ENCODE measurements around the gene SCIN. TPM values are rescaled to one million over a fixed set of nuclear protein-coding genes. Genes with fewer than 3 reads are reported as not detected.

The SCIN gene
- total RNA-seq, 2 experiments from 2014 or later, result not detected

- Mint-ChIP-seq H3K9me3 (no peaks in the 10 kb centered on the region), H3K4me3 (no peak overlapping the region), H3K36me3 (ENCODE audit: low read depth) (no peaks in the 10 kb centered on the region), H3K27me3 (peaks cover 8% of the 10 kb centered on the region), H3K27ac (no peak overlapping the region), H3K4me1 (ENCODE audit: low read depth) (peaks cover 6% of the 10 kb centered on the region)
- DNase-seq (no peak), ATAC-seq (no peak)
- CTCF ChIA-PET, result interaction anchor here (0.9 to 4.2 kb wide), 9 partner anchors 9 to 104 kb away, joined by 3 to 35 read pairs (median 3); no protein-coding TSS in a partner anchor
- POLR2A ChIA-PET, result interaction anchor here (0.7 kb wide), 1 partner anchor 1201 kb away, joined by 3 read pairs; no protein-coding TSS in a partner anchor
- intact Hi-C loops (cut with micrococcal nuclease), result loop anchor here (5.0 kb wide), 1 partner anchor 106 kb away; no protein-coding TSS in a partner anchor
- no peak for TF ChIP-seq CTCF (IDR thresholded peaks at IDR 0.05)
Measured at GRCh38 chr7:12623223-12623622, 52.7 kb downstream of the SCIN start.

GRCh38 chr7:12623885-12624498 is 53.5 kb downstream of the SCIN start:
- H3K9me3 Mint-ChIP-seq, result no peaks in the 10 kb centered on the region
- no peak overlapping the region for H3K4me3 Mint-ChIP-seq
- peaks cover 6% of the 10 kb centered on the region for H3K4me1 Mint-ChIP-seq (ENCODE audit: low read depth)
- ChIA-PET CTCF (interaction anchor here (0.9 to 4.2 kb wide), 7 partner anchors 8 to 104 kb away, joined by 3 to 35 read pairs (median 3); no protein-coding TSS in a partner anchor), POLR2A (interaction anchor here (0.7 kb wide), 1 partner anchor 1200 kb away, joined by 3 read pairs; no protein-coding TSS in a partner anchor)
- H3K27ac Mint-ChIP-seq, result no peak overlapping the region
- intact Hi-C loops (cut with micrococcal nuclease), result loop anchor here (5.0 kb wide), 1 partner anchor 107 kb away; no protein-coding TSS in a partner anchor
- peaks cover 9% of the 10 kb centered on the region for H3K27me3 Mint-ChIP-seq
- peak; percentile 71 for TF ChIP-seq CTCF (IDR thresholded peaks at IDR 0.05)
- H3K36me3 Mint-ChIP-seq (ENCODE audit: low read depth), result no peaks in the 10 kb centered on the region
- DNase-seq, result no peak
- no peak for ATAC-seq

- Mint-ChIP-seq H3K4me3 (no peak overlapping the region), H3K36me3 (ENCODE audit: low read depth) (no peaks in the 10 kb centered on the region), H3K9me3 (no peaks in the 10 kb centered on the region), H3K27me3 (peaks cover 9% of the 10 kb centered on the region), H3K4me1 (ENCODE audit: low read depth) (peaks cover 6% of the 10 kb centered on the region), H3K27ac (no peak overlapping the region)
- no peak for TF ChIP-seq CTCF (IDR thresholded peaks at IDR 0.05)
- ATAC-seq (peak; percentile 27), DNase-seq (no peak)
- CTCF ChIA-PET, result interaction anchor here (2.3 to 3.5 kb wide), 2 partner anchors 10 to 101 kb away, joined by 6 to 14 read pairs; no protein-coding TSS in a partner anchor
- POLR2A ChIA-PET, result no interaction called here
- intact Hi-C loops (cut with micrococcal nuclease), result no loop called here
Measured at GRCh38 chr7:12625836-12626235, 55.3 kb downstream of the SCIN start.

GRCh38 chr7:12629816-12630512 is 59.4 kb downstream of the SCIN start:
- intact Hi-C loops (cut with micrococcal nuclease), result no loop called here
- ATAC-seq, result no peak
- no peak overlapping the region for H3K27ac Mint-ChIP-seq
- no peaks in the 10 kb centered on the region for H3K36me3 Mint-ChIP-seq (ENCODE audit: low read depth)
- peaks cover 16% of the 10 kb centered on the region for H3K27me3 Mint-ChIP-seq
- H3K9me3 Mint-ChIP-seq, result no peaks in the 10 kb centered on the region
- no peak for TF ChIP-seq CTCF (IDR thresholded peaks at IDR 0.05)
- ChIA-PET CTCF (interaction anchor here (1.1 to 1.5 kb wide), 2 partner anchors 9 to 105 kb away, joined by 5 to 6 read pairs; no protein-coding TSS in a partner anchor), POLR2A (no interaction called here)
- H3K4me1 Mint-ChIP-seq (ENCODE audit: low read depth), result peaks cover 6% of the 10 kb centered on the region
- DNase-seq, result no peak
- no peak overlapping the region for H3K4me3 Mint-ChIP-seq

GRCh38 chr7:12630513-12630819 is 59.9 kb downstream of the SCIN start:
- ChIA-PET CTCF (interaction anchor here (0.6 to 1.5 kb wide), 3 partner anchors 8 to 108 kb away, joined by 3 to 6 read pairs (median 5); no protein-coding TSS in a partner anchor), POLR2A (no interaction called here)
- ATAC-seq, result no peak
- no peaks in the 10 kb centered on the region for H3K9me3 Mint-ChIP-seq
- no peak for DNase-seq
- peaks cover 16% of the 10 kb centered on the region for H3K27me3 Mint-ChIP-seq
- TF ChIP-seq CTCF (IDR thresholded peaks at IDR 0.05), result no peak
- H3K4me1 Mint-ChIP-seq (ENCODE audit: low read depth), result peaks cover 6% of the 10 kb centered on the region
- no peak overlapping the region for H3K27ac Mint-ChIP-seq
- intact Hi-C loops (cut with micrococcal nuclease), result no loop called here
- no peaks in the 10 kb centered on the region for H3K36me3 Mint-ChIP-seq (ENCODE audit: low read depth)
- H3K4me3 Mint-ChIP-seq, result no peak overlapping the region
